Measurements from ENCODE around the gene DNAJC5. TPM values are rescaled to one million over a fixed set of nuclear protein-coding genes. Genes with fewer than 3 reads are reported as not detected.

DNAJC5 gene
- total RNA-seq, 4 donors from 2014 or later, result 10.9 to 39.8 (median 25.6) TPM

DNA sequence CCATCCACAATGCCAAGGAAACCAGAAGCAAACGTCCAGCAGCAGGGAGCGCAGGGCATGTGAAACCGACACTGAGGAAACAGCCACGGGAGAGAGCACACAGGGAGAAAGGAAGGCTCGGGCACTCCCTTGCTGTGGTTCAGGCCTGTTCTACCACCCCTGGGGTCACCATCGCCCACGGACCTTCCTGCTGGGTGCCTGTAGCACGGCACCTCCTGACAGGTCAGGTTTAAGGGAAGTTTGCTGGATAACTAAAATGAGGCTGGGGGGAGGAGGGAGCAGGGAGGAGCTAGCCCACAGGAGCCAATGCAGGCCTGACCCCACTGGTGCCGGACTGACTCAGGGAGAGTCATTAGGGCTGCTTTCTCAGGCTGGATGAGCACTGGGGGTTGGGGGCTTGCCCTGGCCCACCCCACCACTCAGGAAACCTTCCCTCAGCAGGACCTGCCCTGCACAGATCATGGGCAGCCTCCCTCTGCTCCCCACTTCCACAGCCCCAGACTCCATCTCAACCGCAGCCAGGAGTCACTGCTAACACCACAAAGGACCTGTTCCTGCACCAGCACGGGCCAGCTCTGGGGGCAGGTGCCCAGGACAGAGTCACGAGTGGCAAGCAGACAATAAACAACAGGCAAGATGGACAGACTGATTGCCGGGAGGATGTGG lies 59.0 kb downstream of the DNAJC5 start:
- H3K36me3 ChIP-seq, result no peaks in the 10 kb centered on the region
- no peaks in the 10 kb centered on the region for H3K9me3 ChIP-seq
- peaks cover 9 to 41% of the 10 kb centered on the region in 2 donors for H3K4me1 ChIP-seq
- no peaks in the 10 kb centered on the region for H3K27me3 ChIP-seq
- no peak overlapping the region for H3K4me3 ChIP-seq
- no peak for DNase-seq
- H3K27ac ChIP-seq, result no peak overlapping the region
- TF ChIP-seq, protein P1, sequence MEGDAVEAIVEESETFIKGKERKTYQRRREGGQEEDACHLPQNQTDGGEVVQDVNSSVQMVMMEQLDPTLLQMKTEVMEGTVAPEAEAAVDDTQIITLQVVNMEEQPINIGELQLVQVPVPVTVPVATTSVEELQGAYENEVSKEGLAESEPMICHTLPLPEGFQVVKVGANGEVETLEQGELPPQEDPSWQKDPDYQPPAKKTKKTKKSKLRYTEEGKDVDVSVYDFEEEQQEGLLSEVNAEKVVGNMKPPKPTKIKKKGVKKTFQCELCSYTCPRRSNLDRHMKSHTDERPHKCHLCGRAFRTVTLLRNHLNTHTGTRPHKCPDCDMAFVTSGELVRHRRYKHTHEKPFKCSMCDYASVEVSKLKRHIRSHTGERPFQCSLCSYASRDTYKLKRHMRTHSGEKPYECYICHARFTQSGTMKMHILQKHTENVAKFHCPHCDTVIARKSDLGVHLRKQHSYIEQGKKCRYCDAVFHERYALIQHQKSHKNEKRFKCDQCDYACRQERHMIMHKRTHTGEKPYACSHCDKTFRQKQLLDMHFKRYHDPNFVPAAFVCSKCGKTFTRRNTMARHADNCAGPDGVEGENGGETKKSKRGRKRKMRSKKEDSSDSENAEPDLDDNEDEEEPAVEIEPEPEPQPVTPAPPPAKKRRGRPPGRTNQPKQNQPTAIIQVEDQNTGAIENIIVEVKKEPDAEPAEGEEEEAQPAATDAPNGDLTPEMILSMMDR (IDR thresholded peaks at IDR 0.05), result no peak
- TF ChIP-seq POLR2A (IDR thresholded peaks at IDR 0.05), result no peak
- intact Hi-C loops (cut with DNase I; ENCODE audit: low total_unique reads), result no loop called here

DNA sequence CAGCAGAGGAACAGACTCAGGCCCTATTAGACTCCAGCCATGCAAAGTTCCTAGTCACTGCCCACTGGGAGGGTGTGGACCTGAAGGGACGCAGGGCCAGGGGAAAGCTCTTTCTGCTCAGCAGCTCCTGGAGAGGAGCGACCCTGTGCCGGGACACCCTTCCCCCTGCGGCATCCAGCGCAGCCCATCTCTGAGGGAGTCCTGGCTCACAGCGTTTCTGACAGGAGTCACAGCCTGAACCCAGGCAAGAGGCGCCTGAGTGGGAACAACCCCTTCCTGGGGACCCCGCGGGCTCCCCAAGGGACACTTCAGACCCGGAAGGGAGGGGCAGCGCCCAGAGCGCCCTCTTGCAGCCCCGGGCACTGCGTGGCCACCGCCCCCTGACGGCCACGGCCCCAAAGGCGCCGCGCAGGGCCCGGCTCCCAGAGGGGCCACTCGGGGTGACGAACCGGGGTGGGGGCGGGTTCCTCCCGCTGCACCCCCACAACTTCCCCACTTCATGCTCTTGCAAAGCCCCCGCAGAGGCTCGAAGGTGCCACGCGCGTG lies 60.4 kb downstream of the DNAJC5 start:
- H3K4me3 ChIP-seq, result peak overlapping the region; percentile 72 to 98
- no peaks in the 10 kb centered on the region for H3K9me3 ChIP-seq
- no peak for TF ChIP-seq POLR2A (IDR thresholded peaks at IDR 0.05)
- TF ChIP-seq, protein P1 (IDR thresholded peaks at IDR 0.05), result peak; percentile 28 to 41 (median 30)
- H3K27me3 ChIP-seq, result no peaks in the 10 kb centered on the region
- peak overlapping the region; percentile 85 to 91 for H3K27ac ChIP-seq
- H3K36me3 ChIP-seq, result no peaks in the 10 kb centered on the region
- intact Hi-C loops (cut with DNase I; ENCODE audit: low total_unique reads), result no loop called here
- peaks cover 9 to 29% of the 10 kb centered on the region in 2 donors for H3K4me1 ChIP-seq
- DNase-seq, result no peak

DNA sequence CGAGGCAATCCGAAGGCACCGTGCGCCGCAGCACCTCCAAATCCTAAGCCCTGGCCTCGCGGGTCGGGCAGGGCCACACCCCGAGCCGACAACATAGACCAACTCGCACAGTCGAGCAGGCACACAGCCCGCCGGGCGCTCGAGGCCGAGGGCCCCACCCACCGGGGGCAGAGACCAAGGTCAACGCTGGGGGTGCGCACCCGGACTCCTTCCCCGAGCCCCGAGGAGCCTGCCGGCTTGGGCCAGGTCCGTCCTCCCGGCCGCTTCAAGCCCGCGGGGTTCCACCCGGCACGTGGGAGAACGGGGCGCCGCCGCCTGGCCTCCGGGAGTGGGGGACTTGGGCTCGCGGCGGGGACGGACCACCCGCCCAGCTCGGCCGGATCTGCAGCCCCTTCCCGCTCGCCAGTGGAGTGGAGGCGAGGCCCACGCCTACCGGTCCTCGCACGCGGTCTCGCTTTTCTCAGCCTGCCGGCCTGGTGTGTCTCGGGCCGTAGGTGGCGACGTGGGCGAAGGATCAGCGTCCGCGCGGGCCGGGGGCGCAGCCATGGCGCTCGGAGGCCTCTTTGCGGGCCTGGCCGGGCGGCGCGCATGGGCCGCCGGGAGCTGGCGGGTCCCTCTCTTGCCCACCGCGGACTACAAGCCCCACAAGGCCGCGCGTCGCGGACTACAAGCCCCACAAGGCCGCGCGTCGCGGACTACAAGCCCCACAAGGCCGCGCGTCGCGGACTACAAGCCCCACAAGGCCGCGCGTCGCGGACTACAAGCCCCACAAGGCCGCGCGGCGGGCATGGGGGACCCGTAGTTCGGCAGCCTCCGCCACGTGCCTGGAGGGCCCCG lies 61.1 kb downstream of the DNAJC5 start, which contains the start of gene UCKL1:
Gene UCKL1 (minus strand): TSS at position 590 of the 837 bp plus-strand sequence. CDS start 44 bp downstream, at position 546.
- H3K9me3 ChIP-seq, result no peaks in the 10 kb centered on the region
- DNase-seq, result peak; percentile 90 to 93
- H3K27me3 ChIP-seq, result no peaks in the 10 kb centered on the region
- H3K4me1 ChIP-seq, result peaks cover 9 to 22% of the 10 kb centered on the region in 2 donors
- TF ChIP-seq POLR2A (IDR thresholded peaks at IDR 0.05), result peak; percentile 76 to 83
- TF ChIP-seq, protein P1 (IDR thresholded peaks at IDR 0.05), result peak in 3 of 4 experiments; percentile 1 to 28 (median 14)
- intact Hi-C loops (cut with DNase I; ENCODE audit: low total_unique reads), result no loop called here
- H3K36me3 ChIP-seq, result no peaks in the 10 kb centered on the region
- H3K4me3 ChIP-seq, result peak within 1 kb of the TSS; percentile 72 to 98
- peak within 1 kb of the TSS; percentile 85 to 91 for H3K27ac ChIP-seq

DNA sequence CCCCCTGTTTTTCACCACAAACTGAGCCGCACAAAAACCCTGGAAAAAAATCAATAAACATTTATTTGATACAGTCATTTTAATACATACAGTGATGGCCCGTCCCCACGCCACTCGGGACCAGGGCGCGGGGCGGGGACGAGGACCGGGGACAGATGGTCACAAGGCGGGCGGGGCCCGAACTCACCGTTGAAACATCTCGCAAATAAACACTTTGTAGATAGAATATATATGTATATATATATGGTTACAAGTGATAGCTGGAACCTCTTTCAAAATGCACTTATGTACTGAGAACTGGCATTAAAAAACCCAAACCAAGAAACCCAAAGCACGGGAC lies 61.7 kb downstream of the DNAJC5 start:
- no peak for DNase-seq
- H3K4me1 ChIP-seq, result peaks cover 9 to 18% of the 10 kb centered on the region in 2 donors
- H3K4me3 ChIP-seq, result peak overlapping the region; percentile 44 to 72
- intact Hi-C loops (cut with DNase I; ENCODE audit: low total_unique reads), result no loop called here
- H3K36me3 ChIP-seq, result no peaks in the 10 kb centered on the region
- no peaks in the 10 kb centered on the region for H3K27me3 ChIP-seq
- peak overlapping the region; percentile 52 to 65 for H3K27ac ChIP-seq
- TF ChIP-seq POLR2A (IDR thresholded peaks at IDR 0.05), result no peak
- TF ChIP-seq, protein P1 (IDR thresholded peaks at IDR 0.05), result no peak
- H3K9me3 ChIP-seq, result no peaks in the 10 kb centered on the region
